ENCODE data around the gene CTBP2.

The CTBP2 gene

GRCh38 chr10:125127986-125128385 is 32.4 kb downstream of the CTBP2 start:
- TF ChIP-seq CTCF (IDR thresholded peaks at IDR 0.05; ENCODE audit: insufficient read depth, low read length, missing control alignments) = no peak
- ChIA-PET CTCF (interaction anchor here (1.2 to 1.3 kb wide), 3 partner anchors 8 to 17 kb away, joined by 3 to 4 read pairs (median 4); no protein-coding TSS in a partner anchor), POLR2A (no interaction called here)
- no peak for DNase-seq (ENCODE audit: low read depth, low spot score)
- H3K4me3 ChIP-seq (ENCODE audit: low read depth, low read length) = no peak overlapping the region

DNA sequence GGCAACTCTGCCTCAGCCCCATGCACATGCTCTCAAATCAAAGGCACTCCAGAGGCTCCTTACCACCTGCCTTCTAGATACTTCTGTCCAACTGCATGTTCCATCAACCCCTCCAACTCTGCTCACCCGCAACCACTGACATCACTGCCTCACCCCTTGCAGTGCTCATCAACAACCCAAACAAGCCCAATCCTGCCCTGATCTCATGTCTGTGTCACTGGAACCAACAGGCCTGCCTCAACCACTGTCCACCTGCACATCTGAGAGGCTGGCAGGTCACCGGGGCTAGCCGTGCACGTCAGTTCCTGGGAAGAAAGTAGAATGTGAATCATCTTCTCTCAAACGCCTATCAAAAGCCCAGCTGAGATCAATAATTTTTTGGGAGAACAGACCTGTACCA is 33.3 kb downstream of the CTBP2 start:
- no peak overlapping the region for H3K4me3 ChIP-seq (ENCODE audit: low read depth, low read length)
- ChIA-PET CTCF (no interaction called here), POLR2A (no interaction called here)
- DNase-seq (ENCODE audit: low read depth, low spot score) = no peak
- no peak for TF ChIP-seq CTCF (IDR thresholded peaks at IDR 0.05; ENCODE audit: insufficient read depth, low read length, missing control alignments)

DNA sequence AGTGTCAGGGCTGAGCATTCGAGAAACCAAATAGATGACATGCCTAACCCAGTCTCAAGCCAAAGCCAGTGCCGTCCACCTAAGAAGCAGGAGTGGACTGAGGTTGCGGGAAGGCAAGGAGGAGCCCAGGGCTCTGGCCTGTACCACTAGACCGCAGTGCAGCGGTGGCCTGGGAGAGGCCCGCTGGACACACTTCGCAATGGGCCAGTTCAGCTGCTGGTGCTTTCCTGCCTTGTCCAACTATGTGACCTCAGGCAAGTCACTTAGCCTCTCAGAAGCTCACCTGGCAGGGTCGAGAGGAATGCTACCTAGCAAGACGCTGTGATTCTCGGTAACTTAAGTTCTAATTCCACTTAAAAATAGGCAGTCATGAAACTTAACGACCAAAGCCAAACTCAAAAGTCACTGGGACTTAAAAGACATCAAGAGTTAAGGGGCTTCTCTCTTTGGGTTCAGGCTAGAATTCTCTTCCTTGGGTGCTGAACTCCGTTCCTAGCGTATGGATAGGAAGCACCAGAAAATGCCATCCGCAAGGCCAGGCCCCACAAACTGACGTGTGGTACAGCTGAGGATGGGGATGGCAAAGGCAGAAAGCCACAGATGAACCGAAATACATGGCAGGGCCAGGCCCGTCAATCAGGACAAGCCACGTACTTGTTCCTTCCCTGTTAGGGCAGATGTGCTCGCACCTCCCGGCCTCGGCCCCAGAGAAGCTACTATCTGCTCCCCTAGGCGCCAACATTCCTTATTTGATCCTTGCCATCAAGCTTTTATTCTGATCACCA is 34.2 kb downstream of the CTBP2 start:
- DNase-seq (ENCODE audit: low read depth, low spot score) = no peak
- CTCF ChIA-PET = no interaction called here
- POLR2A ChIA-PET = no interaction called here
- no peak overlapping the region for H3K4me3 ChIP-seq (ENCODE audit: low read depth, low read length)
- TF ChIP-seq CTCF (IDR thresholded peaks at IDR 0.05; ENCODE audit: insufficient read depth, low read length, missing control alignments) = no peak

- CTCF ChIA-PET = interaction anchor here (1.0 to 1.5 kb wide), 2 partner anchors 11 to 52 kb away, joined by 3 to 5 read pairs; no protein-coding TSS in a partner anchor
- no peak for DNase-seq (ENCODE audit: low read depth, low spot score)
- no peak overlapping the region for H3K4me3 ChIP-seq (ENCODE audit: low read depth, low read length)
- POLR2A ChIA-PET = no interaction called here
- TF ChIP-seq CTCF (IDR thresholded peaks at IDR 0.05; ENCODE audit: insufficient read depth, low read length, missing control alignments) = no peak
Observed at GRCh38 chr10:125124907-125125306, 35.5 kb downstream of the CTBP2 start.

DNA sequence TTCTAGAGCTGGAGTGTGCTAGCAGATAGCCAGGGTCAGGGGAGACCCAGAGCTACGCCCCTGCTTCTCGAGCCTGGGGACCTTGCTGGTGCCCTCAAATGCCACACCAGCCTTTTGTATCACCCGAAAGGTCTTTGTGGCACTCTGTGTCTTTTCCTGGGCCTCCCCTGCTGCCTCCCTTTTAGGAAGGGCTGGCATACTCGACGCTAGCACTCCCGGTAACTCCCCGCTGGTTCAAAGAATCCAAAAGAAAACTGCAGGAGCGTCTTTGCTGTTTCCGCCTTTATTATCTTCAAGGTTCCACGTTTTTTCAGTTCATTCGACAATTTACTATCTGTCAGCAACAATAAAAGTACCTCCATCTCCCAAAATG is 36.3 kb downstream of the CTBP2 start:
- H3K4me3 ChIP-seq (ENCODE audit: low read depth, low read length) = no peak overlapping the region
- ChIA-PET CTCF (interaction anchor here (1.5 kb wide), 1 partner anchor 10 kb away, joined by 5 read pairs; no protein-coding TSS in a partner anchor), POLR2A (no interaction called here)
- no peak for TF ChIP-seq CTCF (IDR thresholded peaks at IDR 0.05; ENCODE audit: insufficient read depth, low read length, missing control alignments)
- no peak for DNase-seq (ENCODE audit: low read depth, low spot score)

GRCh38 chr10:125123476-125124114 is 36.8 kb downstream of the CTBP2 start:
- no peak overlapping the region for H3K4me3 ChIP-seq (ENCODE audit: low read depth, low read length)
- CTCF ChIA-PET = interaction anchor here (1.5 kb wide), 1 partner anchor 10 kb away, joined by 5 read pairs; no protein-coding TSS in a partner anchor

More at GRCh38 chr10:125123476-125124114, 36.8 kb downstream of the CTBP2 start:
- POLR2A ChIA-PET = no interaction called here
- no peak for DNase-seq (ENCODE audit: low read depth, low spot score)
- TF ChIP-seq CTCF (IDR thresholded peaks at IDR 0.05; ENCODE audit: insufficient read depth, low read length, missing control alignments) = no peak
